OCI-LY1 (cell line): ENCODE measurements around the gene ATN1.

Source experiments
- H2AFZ ChIP-seq: fragments of 200-600 bp; sonication (generic), shearing (Covaris generic); 2 replicates; pipeline ENCODE4 v1.6.0; 2014; ENCODE audit warnings: antibody characterized with exemption, mild to moderate bottlenecking, low read length
- H3F3A ChIP-seq: fragments of 200-600 bp; sonication (generic), shearing (Covaris generic); 2 replicates; pipeline ENCODE4 v1.6.0; 2014; ENCODE audit warnings: mild to moderate bottlenecking, antibody characterized with exemption, low read length, moderate library complexity; ENCODE audit not compliant: insufficient read depth
- H3K27ac ChIP-seq: fragments of 200-600 bp; sonication (generic); 2 replicates; pipeline ENCODE4 v1.5.1; 2014; ENCODE audit warnings: low read length, mixed run types, mild to moderate bottlenecking, low read depth; ENCODE audit not compliant: poor library complexity, severe bottlenecking
- H3K27me3 ChIP-seq: fragments of 200-600 bp; sonication (generic); 2 replicates; pipeline ENCODE4 v1.6.0; 2014; ENCODE audit warnings: antibody characterized with exemption, mild to moderate bottlenecking, low read length, moderate library complexity; ENCODE audit not compliant: insufficient read depth
- H3K36me3 ChIP-seq: fragments of 200-600 bp; sonication (generic); 2 replicates; pipeline ENCODE4 v1.6.1; 2014; ENCODE audit warnings: mild to moderate bottlenecking, antibody characterized with exemption, low read length, moderate library complexity, mixed read lengths; ENCODE audit not compliant: insufficient read depth
- H3K4me1 ChIP-seq: fragments of 200-600 bp; sonication (generic); 2 replicates; pipeline ENCODE4 v1.5.1; 2014; ENCODE audit warnings: mild to moderate bottlenecking, low read length, moderate library complexity; ENCODE audit not compliant: insufficient read depth, severe bottlenecking
- H3K4me2 ChIP-seq: fragments of 200-600 bp; sonication (generic), shearing (Covaris generic); 2 replicates; pipeline ENCODE4 v1.6.1; 2014; ENCODE audit warnings: low read length
- H3K4me3 ChIP-seq: fragments of 200-600 bp; sonication (generic); 2 replicates; pipeline ENCODE4 v1.5.1; 2014; ENCODE audit warnings: low read length, low read depth, mild to moderate bottlenecking, mixed read lengths; ENCODE audit not compliant: poor library complexity, severe bottlenecking
- H3K79me2 ChIP-seq: fragments of 200-600 bp; shearing (Covaris generic); 2 replicates; pipeline ENCODE4 v1.6.1; 2016; ENCODE audit warnings: mixed run types, low read length, mixed read lengths; ENCODE audit not compliant: insufficient read depth
- H3K9ac ChIP-seq: fragments of 200-600 bp; sonication (generic), shearing (Covaris generic); 2 replicates; pipeline ENCODE4 v1.6.1; 2014; ENCODE audit warnings: mild to moderate bottlenecking, low read length, mixed read lengths
- H3K9me2 ChIP-seq: fragments of 200-600 bp; sonication (generic), shearing (Covaris generic); 2 replicates; pipeline ENCODE4 v1.6.1; 2014; ENCODE audit warnings: low read depth, mild to moderate bottlenecking, low read length, mixed read lengths
- H3K9me3 ChIP-seq: fragments of 200-600 bp; shearing (Covaris generic); 2 replicates; pipeline ENCODE4 v1.6.1; 2014; ENCODE audit warnings: low read length, mixed read lengths
- H4K20me1 ChIP-seq: fragments of 200-600 bp; sonication (generic), shearing (Covaris generic); 2 replicates; pipeline ENCODE4 v1.6.0; 2016; ENCODE audit warnings: mild to moderate bottlenecking, low read length; ENCODE audit not compliant: insufficient read depth
- EZH2 ChIP-seq: fragments of 200-600 bp; sonication (generic), shearing (Covaris generic); IDR thresholded peaks from 2 replicates; pipeline ENCODE4 v1.8.0; 2017; ENCODE audit warnings: borderline replicate concordance, mixed run types, mild to moderate bottlenecking, antibody characterized with exemption, low read length, moderate library complexity, mixed read lengths
- TF ChIP-seq, protein P1 (sequence below): fragments of 200-600 bp; sonication (generic), shearing (Covaris generic); IDR thresholded peaks from 2 replicates; pipeline ENCODE4 v1.5.1; 2017; ENCODE audit warnings: mild to moderate bottlenecking, antibody characterized with exemption, low read length, moderate library complexity, mixed read lengths

ATN1 gene

DNA sequence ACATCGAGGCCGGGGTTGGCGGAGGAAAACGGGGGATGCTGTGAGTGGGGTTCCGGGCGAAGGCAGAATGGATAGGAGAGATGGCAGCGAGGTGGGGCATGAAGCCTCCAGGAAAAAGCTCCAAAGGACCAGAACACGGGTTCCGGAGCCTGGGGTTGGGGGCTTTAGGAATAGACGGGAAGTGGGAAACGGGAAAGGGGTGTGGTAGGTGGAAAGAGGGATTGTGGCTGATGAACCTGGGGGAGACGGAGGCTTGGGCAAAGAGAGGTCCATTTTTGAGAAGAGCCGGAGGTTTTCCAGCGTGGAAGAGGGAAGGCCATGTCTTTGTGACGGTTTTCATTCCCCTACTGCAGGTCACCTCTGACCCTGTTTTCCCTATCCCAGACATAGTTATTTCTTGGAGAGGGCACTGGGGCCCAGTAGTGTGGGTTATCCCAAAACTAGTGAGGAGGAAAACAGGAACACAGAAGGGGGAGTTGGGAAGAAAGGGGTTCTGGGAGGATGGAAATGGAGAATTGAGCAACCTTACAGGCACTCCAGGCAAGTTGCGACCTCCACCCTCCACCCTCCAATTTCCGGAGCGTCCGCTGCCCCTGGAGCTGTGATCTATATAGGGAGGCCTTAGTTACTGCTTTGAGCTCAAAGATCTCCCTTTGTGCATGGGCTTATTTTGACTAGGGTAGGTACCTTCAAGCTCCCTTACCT, 1.1 kb downstream of the ATN1 start:
- Histone ChIP-seq H3K79me2 (no peaks in the 10 kb centered on the region), H4K20me1 (no peaks in the 10 kb centered on the region), H2AFZ (no peak overlapping the region), H3K4me2 (no peak overlapping the region), H3K4me1 (peaks cover 4% of the 10 kb centered on the region), H3K9me3 (no peaks in the 10 kb centered on the region), H3K36me3 (peaks cover 3% of the 10 kb centered on the region; the same call in 1 of the 2 replicates), H3K27ac (no peak overlapping the region), H3F3A (no peaks in the 10 kb centered on the region), H3K9ac (no peak overlapping the region), H3K9me2 (no peaks in the 10 kb centered on the region), H3K27me3 (peaks cover 15% of the 10 kb centered on the region; the same call in 1 of the 2 replicates), H3K4me3 (no peak overlapping the region)
- TF ChIP-seq, protein P1, sequence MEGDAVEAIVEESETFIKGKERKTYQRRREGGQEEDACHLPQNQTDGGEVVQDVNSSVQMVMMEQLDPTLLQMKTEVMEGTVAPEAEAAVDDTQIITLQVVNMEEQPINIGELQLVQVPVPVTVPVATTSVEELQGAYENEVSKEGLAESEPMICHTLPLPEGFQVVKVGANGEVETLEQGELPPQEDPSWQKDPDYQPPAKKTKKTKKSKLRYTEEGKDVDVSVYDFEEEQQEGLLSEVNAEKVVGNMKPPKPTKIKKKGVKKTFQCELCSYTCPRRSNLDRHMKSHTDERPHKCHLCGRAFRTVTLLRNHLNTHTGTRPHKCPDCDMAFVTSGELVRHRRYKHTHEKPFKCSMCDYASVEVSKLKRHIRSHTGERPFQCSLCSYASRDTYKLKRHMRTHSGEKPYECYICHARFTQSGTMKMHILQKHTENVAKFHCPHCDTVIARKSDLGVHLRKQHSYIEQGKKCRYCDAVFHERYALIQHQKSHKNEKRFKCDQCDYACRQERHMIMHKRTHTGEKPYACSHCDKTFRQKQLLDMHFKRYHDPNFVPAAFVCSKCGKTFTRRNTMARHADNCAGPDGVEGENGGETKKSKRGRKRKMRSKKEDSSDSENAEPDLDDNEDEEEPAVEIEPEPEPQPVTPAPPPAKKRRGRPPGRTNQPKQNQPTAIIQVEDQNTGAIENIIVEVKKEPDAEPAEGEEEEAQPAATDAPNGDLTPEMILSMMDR: no peak
- no peak for TF ChIP-seq EZH2

DNA sequence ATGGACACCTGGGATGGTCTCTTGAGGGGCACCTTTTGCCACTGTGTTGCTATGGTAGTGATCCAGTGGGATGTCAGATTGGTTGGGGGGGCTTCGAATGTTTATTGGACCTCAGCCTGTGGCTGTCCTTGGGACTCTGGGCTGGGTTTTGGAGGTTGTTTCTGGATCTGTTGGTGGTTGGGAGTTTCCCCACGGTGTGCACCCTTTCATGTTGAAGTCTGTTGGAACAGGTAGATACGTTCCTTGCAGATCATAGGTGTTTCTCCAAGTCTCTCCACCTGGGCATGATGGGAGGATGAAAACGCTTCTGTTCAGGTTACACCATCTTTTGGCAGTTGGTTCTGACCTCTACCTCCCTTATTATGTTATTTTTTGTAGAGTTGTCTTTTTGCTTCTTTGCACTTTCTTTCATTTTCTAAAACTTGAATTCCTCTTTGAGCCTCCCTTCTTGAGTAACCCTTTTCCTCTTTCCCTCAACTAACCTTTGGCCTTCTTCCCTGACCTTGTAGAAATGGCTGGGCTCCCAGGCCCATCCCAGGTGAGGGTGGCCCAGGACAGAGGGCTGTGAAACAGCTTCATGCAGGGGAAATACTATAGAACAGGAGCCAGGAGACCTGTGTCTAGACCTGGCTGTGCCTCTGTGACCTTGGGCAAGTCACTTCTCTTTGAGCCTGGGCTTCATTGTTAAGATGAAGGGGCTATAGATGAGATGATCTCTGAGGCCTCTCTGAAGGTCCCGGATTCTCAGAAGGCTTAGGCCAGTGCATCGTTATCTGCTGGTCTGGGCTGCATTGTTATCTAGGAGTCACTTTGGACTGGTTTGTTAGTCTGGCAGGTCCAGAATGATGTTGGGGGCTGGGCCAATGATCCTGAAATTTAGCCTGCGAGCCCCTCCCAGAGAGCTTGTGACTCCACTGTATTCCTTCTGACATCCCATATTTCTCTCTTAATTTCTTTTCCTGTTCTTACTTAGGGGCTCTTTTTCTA, 2.0 kb downstream of the ATN1 start:
- TF ChIP-seq, protein P1: no peak
- TF ChIP-seq EZH2: no peak
- no peak overlapping the region for H3K27ac ChIP-seq
- H2AFZ ChIP-seq: no peak overlapping the region
- H3K4me1 ChIP-seq: peaks cover 4% of the 10 kb centered on the region
- peaks cover 3% of the 10 kb centered on the region; the same call in 1 of the 2 replicates for H3K36me3 ChIP-seq
- H3F3A ChIP-seq: no peaks in the 10 kb centered on the region
- no peaks in the 10 kb centered on the region for H3K9me2 ChIP-seq
- no peaks in the 10 kb centered on the region for H3K9me3 ChIP-seq
- no peak overlapping the region for H3K4me3 ChIP-seq
- no peaks in the 10 kb centered on the region for H3K79me2 ChIP-seq
- no peak overlapping the region for H3K9ac ChIP-seq
- no peaks in the 10 kb centered on the region for H4K20me1 ChIP-seq
- H3K4me2 ChIP-seq: no peak overlapping the region
- peaks cover 15% of the 10 kb centered on the region; the same call in 1 of the 2 replicates for H3K27me3 ChIP-seq

DNA sequence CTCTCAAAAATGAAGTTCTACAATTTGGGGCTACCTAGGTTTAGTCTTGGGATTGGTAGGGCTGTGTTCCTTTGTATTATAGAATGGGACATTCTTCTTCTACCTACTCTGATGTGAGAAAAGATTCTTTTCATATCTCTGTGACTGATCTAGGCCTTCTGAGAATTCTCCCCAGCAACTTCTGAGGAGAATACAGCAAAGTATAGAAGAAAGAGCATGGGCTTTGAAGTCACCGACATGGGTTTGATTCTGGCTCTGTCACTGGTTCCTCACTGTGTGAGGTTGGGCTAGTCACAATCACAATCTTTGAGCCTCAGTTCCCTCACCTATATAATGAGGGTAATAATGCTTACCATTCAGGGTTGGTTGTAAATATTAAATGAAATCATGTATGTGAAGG, 5.0 kb downstream of the ATN1 start:
- Histone ChIP-seq H3K27me3 (no peaks in the 10 kb centered on the region), H3K79me2 (no peaks in the 10 kb centered on the region), H3K4me1 (peaks cover 12% of the 10 kb centered on the region), H3F3A (no peaks in the 10 kb centered on the region), H2AFZ (no peak overlapping the region), H3K36me3 (peaks cover 3% of the 10 kb centered on the region; the same call in 1 of the 2 replicates), H3K9ac (no peak overlapping the region), H3K4me2 (no peak overlapping the region), H3K27ac (no peak overlapping the region), H3K9me2 (no peaks in the 10 kb centered on the region), H3K9me3 (no peaks in the 10 kb centered on the region), H4K20me1 (no peaks in the 10 kb centered on the region), H3K4me3 (no peak overlapping the region)
- TF ChIP-seq, protein P1: no peak
- no peak for TF ChIP-seq EZH2
